GM21717 (cell line): Measurements from ENCODE around the gene TNFSF4.
A peak's percentile ranks its signal among the peaks of the same experiment; 100 is the strongest.
"Not testable (repeated sequence)": the region's sequence is repeated elsewhere in the genome, so short reads cannot be mapped to it uniquely, and the experiment has no call there.

Experiments
- ATAC-seq: cut with Tn5 transposase; IDR thresholded peaks from one replicate; pipeline ENCODE4 v1.9.1; 2021; ENCODE audit warnings: mild to moderate bottlenecking, moderate library complexity; ENCODE audit not compliant: unreplicated experiment

Gene TNFSF4

DNA sequence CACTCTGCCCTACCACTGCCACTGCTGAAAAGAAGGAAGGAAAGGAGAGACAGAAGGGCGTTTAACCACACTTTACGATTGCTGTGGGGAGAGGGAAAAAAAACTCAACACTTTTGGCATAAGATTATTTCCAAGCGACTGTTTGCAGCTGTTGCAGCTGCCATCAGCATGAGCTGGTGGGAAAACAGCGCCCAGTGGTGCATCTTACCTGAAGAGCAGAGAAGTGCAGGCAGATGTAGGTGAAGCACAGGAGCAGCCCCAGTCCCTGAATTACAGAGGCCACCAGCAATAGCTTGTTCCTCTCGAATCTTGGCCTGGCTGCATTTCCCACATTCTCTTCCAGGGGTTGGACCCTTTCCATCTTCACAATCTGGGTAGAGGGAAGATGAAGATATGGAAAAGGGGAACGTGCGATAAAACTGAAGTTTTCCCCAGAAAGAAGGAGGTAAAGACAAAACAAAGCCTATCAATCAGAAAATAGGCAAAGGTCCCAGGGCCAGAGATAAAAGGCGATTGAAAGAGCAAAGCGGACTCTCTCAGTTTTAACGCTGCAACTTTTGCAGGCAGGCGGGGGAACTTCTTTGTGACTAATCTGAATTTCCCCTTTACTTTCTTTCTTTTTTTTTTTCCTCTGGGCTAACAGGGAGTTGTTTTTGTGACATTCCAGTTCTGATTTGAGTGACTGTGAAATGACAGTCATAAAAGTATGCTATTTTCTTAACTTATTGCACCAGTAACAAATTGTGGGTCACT, at the start of gene TNFSF4:
TSS of gene TNFSF4 (minus strand) at position 516 of the 753 bp plus-strand sequence. CDS start at position 361, 155 bp downstream.
- no peak for ATAC-seq

DNA sequence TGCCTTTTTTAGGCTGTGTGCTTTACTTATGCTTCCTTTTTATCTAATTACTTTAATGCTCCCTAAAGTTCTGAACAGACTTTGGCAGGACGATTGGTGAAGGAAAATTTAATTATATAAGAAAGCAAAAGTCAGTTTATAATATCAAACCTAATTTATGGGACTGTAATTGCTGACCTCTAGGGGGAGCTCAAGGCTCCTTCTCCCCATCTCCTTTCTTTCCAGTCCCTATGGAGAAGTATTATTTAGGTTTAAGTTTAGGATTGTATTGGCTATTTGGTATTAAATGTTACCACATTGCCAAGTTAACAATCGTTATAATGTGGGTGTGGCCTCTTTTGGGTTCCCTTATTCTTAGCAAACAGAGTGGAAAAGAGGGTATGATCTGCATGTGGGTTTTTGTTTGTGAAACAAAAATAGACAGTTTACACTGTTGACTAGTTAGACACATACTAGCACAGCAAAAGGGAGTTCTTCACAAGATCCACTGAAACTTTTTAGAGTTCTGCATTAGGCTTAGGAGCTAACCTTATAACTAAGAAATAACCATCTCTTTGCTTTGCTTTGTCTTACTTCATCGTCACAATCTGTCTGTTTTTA, 48.2 kb upstream of the TNFSF4 start:
- no peak for ATAC-seq

DNA sequence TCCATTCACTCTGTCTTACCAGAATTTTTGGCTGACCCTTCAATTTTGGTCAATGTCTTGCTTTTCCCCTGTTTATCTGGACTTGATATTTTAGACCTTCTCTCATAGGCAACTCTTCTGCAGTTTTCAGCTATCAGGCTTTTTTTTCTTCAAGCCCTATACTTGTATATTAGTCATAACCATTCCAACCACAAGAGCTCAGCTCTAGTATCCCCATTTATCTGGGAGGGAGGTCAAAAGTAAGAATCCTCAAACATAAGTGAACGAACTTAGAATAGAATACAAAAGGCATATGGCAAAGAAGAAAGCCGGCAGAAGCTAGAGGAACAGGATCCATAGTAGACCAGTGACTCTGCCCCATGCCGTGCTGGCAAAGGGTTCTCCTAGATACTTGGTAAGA, 45.9 kb upstream of the TNFSF4 start:
- ATAC-seq, result no peak

- ATAC-seq, result no peak
Measured at GRCh38 chr1:173249349-173249748, 42.2 kb upstream of the TNFSF4 start.

GRCh38 chr1:173248247-173248940, 41.3 kb upstream of the TNFSF4 start:
- ATAC-seq, result no peak

- no peak for ATAC-seq
Measured at GRCh38 chr1:173245892-173246291, 38.8 kb upstream of the TNFSF4 start.

DNA sequence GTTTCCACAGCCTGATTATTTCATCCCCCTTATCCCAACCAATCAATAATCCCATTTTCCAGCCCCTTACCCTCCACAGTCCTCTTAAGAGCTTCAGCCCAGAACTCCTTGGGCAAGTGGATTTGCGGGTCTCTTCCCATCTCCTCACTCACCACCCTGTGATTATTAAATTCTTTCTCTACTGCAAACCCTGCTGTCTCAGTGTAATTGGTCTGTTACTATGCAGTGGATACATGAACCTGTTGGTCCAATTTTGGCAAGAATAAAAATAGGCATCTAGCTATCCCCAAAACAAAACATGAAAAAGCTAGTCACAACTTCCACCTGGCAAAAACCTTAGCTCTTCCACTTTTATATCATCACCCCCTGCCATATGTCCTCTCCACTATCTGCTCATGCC, 36.2 kb upstream of the TNFSF4 start:
- no peak for ATAC-seq

DNA sequence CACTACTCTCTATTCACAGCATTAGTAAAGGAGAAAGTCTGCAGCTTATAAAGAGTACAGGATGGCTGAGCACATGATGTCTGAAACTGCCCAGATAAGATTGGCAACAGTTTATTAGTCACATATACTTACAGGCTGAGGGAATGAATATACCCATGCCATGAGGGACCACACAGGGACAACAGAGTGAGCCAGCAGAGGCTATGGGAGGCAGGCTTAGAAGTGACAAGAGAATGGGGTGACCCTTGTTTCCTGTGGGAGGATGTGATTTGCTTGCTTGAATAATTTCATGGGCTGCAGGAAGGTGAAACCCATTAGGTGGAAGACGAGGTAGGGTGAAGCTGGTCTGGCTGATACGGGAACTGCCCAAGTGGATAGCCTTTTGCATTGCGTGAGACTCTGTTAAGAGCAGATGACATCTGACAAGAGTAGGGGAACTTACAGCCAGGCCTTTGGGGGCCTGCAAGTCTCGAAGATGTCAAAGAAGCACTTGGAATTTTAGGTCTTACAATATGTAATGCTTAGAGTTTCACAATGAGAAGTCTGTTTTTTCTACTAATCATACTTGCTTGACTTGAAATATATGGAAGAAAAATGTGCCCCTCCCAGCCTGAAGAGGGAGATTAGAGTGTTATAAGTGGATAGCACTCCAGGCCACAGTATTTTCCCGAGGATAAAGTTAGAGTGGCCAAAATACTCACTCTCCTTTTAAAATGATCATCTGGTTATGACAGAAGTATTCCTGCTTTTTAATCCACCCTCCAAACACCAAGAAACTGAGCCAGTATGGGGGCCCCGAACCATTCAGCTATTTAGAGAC, 34.6 kb upstream of the TNFSF4 start:
- ATAC-seq, result no peak

DNA sequence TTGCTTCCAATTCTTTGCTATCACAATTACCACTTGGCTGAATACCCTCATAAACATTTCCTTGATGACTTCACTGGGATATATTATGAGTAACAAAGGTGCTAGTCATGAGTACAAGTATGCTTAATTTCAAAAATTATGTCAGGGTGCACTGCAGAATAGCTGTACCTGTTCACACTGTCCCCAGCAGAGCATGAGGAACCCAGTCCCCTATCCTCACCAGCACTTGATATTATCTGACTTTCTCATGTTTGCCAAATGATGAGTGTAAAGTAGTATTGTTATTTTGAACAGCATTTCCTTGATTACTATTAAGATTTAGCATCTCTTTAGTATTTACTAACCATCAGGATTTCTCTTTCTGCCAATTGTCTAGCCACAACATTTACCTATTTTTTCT, 33.5 kb upstream of the TNFSF4 start:
- ATAC-seq, result no peak

DNA sequence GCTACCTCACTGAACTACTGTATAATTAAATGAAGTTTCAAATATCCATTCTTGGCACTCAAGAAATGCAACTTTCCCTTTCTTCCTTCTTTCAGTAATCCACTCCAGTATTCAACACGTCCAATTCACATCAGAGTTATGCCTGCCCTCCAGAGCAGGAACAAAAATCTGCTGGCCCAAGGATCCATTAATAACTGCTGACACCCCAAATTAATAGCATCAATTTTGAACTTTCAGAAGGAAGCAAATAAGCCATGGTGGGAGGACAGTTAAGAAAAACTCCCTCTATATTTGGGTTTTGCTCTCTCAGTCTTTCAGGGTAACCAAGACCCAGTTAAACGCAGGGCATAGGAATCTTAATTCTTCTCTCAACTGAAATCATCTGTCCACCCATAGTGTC, 31.9 kb upstream of the TNFSF4 start:
- ATAC-seq, result no peak

DNA sequence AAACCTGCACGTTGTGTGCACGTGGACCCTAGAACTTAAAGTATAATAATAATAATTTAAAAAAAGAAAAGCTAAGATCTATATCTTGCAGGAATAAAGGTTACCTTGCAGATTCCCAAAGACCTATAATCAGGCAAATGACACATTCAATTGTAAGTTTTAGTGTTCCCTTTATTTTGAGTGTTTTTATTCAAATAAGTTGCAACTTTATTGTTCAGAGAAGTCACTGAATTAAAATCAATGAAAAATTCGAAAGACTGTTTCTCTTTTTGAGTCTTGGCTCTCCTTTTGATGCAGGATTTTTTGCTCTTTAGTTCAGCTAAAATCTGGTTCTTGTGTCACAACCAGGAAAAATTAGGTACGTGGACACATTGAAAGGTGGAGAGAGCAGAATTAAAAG, 27.8 kb upstream of the TNFSF4 start:
- ATAC-seq, result no peak

DNA sequence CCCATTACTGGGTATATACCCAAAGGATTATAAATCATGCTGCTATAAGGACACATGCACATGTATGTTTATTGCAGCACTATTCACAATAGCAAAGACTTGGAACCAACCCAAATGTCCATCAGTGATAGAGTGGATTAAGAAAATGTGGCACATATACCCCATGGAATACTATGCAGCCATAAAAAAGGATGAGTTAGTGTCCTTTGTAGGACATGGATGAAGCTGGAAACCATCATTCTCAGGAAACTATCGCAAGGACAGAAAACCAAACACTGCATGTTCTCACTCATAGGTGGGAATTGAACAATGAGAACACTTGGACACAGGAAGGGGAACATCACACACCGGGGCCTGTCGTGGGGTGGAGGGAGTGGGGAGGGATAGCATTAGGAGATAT, 27.3 kb upstream of the TNFSF4 start:
- not testable (repeated sequence) for ATAC-seq

DNA sequence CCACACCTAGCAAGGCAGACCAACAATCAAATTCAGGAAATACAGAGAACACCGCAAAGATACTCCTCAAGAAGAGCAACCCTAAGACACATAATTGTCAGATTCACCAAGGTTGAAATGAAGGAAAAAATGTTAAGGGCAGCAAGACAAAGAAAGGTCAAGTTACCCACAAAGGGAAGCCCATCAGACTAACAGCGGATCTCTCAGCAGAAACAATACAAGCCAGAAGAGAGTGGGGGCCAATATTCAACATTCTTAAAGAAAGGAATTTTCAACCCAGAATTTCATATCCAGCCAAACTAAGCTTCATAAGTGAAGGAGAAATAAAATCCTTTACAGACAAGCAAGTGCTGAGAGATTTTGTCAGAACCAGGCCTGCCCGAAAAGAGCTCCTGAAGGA, 21.9 kb upstream of the TNFSF4 start:
- ATAC-seq, result not testable (repeated sequence)

DNA sequence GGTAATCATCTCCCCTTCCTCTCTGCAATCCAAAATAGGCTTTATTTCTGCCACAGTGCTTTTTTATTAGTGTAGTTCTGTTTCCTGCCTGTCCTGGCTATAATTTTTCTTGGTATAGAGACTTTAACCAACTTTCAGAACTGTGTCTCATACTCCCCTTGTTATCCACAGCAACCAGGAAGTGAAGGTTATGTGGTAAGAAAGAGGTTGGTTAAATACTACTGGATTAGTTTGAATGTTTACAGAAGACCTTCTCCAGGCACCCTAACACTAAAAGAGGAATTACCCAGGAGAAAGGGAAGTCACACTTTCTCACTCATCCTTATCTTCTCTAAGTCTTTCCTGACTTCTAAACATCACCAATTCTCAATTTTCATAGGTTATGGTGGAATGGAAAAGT, 17.8 kb upstream of the TNFSF4 start:
- ATAC-seq, result no peak

DNA sequence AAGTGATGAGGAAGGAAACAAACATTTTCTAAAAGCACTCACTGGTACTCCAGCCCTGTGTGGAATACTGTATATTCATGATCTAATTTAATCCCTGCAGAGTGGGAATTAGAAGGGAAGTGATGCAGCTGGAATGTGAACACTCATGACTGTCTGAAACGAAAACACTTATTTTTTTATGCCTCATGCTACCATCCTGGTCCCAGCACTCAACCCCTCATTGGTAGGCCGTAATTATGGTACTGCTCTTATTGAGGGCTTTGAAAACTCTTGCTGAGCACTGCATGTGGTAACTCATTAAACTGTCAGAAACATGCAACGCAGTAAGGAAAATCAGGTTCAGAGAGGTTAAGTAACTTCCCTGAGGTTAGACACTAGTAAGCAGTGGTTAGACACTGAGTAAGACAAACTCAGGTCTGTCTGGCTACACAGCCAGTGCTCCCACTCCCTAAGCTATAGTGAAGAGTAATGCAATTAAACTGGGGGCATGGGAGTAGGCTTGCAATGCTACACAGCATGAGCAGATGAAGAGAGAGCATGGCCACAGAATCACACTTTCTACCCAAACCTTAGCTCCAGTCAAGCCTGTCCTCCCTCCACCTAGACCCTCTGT, 17.3 kb upstream of the TNFSF4 start:
- no peak for ATAC-seq

GRCh38 chr1:173223031-173223380, 15.9 kb upstream of the TNFSF4 start:
- no peak for ATAC-seq

DNA sequence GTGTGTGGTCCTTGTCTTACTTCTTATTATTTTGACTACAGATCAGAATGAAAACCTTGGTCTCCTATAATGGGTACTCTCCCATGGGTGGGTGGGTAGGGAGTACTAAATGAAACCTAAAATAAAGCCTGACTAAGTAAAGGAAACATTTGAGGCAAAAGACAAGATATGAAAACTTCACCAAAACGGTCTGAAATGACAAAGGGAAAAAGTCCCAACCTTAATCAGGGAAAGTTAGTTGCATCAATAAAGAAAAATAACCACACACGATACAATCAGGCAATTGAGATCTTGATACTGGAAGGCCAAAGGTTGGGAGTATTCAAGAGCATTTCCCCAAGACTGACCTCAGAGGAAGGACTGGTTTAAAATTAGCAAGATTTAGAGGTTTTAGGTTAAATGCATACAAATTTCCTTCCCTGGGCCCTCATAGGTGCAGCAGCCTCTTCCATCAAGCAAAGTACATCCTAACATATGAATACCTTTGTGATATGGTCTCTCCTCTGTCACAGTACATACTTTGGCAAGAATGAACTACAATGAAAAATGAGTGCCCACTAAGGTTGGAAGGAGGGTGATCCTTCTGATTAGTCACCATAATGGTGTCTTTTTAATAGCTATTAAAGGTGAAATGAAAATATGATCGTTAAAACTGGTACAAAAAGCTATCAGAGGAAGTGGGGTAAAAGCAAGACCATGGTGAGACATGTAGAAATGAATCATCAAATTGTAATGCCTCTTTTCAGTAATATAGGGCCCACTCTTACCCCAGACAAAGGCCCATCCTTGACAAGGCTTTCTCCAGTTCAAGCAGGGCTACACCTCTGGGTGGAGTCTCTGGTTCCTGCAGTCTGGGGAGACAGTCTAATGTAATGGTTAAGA, 15.3 kb upstream of the TNFSF4 start:
- no peak for ATAC-seq

- no peak for ATAC-seq
Measured at GRCh38 chr1:173220157-173220556, 13.0 kb upstream of the TNFSF4 start.

DNA sequence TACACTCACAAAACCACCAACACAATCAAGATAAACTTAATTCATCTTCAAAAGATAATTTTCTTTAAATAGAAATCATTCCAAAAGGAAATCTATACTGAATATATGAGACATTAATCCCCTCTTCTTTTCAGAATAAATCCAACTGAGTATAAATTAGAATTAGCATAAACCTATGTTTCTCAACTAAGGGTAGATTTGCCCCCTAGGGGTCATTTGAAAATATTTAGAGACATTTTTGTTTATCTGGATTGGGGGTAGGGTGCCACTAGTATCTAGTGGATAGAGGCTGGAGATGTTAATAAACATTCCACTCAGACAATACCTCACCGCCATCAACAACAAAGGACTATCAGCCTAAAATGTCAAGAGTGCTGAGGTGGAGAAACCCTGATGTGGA, 6.5 kb upstream of the TNFSF4 start:
- ATAC-seq, result no peak

- peak; percentile 75 for ATAC-seq
Measured at GRCh38 chr1:173212952-173213491, 5.9 kb upstream of the TNFSF4 start.
